Tibial nerve (tissue), 4 donors: ENCODE results near the gene ARMC3. TPM values are rescaled to one million over a fixed set of nuclear protein-coding genes. Genes with fewer than 3 reads are reported as not detected.

Source experiments
- DNase-seq, 2 donors: peaks; one replicate each; pipeline ENCODE4 v3.0.0-alpha.2; 2019; ENCODE audit warnings: low spot score in 2 of 2
- H3K27ac ChIP-seq, 4 donors: fragments of 200-600 bp; sonication (generic) in 3 of 4; one replicate each; pipeline ENCODE4 v1.5.1; 2017 to 2019; ENCODE audit warnings: mild to moderate bottlenecking in 1 of 4
- H3K27me3 ChIP-seq, 2 donors: fragments of 200-600 bp; sonication (generic) in 1 of 2; one replicate each; pipeline versions ENCODE4 v1.5.1 to v1.6.0; 2017 to 2019
- H3K36me3 ChIP-seq, 3 donors: fragments of 200-600 bp; sonication (generic); one replicate each; pipeline ENCODE4 v1.5.1; 2018 to 2019
- H3K4me1 ChIP-seq, 4 donors: fragments of 200-600 bp; sonication (generic) in 3 of 4; one replicate each; pipeline ENCODE4 v1.5.1; 2017 to 2019
- H3K4me3 ChIP-seq, 4 donors: fragments of 200-600 bp; sonication (generic) in 3 of 4; one replicate each; pipeline ENCODE4 v1.5.1; 2017 to 2019; ENCODE audit warnings: mild to moderate bottlenecking in 1 of 4, moderate library complexity in 1 of 4
- H3K9me3 ChIP-seq, 4 donors: fragments of 200-600 bp; sonication (generic) in 3 of 4; one replicate each; pipeline ENCODE4 v1.5.1; 2017 to 2019
- EP300 ChIP-seq, 2 donors: sonication (generic); formaldehyde crosslinking; IDR thresholded peaks; one replicate each; pipeline ENCODE4 v1.6.1; 2017; ENCODE audit warnings: antibody characterized with exemption in 2 of 2, mild to moderate bottlenecking in 1 of 2
- POLR2A ChIP-seq, 2 donors: fragments of 450-650 bp; IDR thresholded peaks; one replicate each; pipeline ENCODE4 v1.6.1; 2017; ENCODE audit warnings: antibody characterized with exemption in 2 of 2, mild to moderate bottlenecking in 2 of 2, moderate library complexity in 2 of 2
- WGBS, 2 donors: methylation state at CpG; one replicate each; pipeline ENCODE4 v1.1.5; 2018; 5-methylcytosine and 5-hydroxymethylcytosine counted together
- total RNA-seq, 4 donors: library from RNA; depleted of rRNA; stranded (reverse); fragments of >200 nt; gene quantifications; one replicate each; pipeline ENCODE4 v1.1.0, GENCODE V29; 2016
- TF ChIP-seq, protein P1 (sequence below), 5 experiments: fragments of 200-600 bp in 3 of 5; fragments of 450-650 bp in 2 of 5; sonication (generic) in 3 of 5; IDR thresholded peaks; one replicate each; pipeline ENCODE4 v1.5.1; 2016 to 2019; ENCODE audit warnings: antibody characterized with exemption in 5 of 5, mild to moderate bottlenecking in 3 of 5, moderate library complexity in 2 of 5

The ARMC3 gene
- total RNA-seq, 4 donors from 2014 or later: 0.44 to 3.9 TPM; not detected in 2

- TF ChIP-seq EP300 (IDR thresholded peaks at IDR 0.05) (no peak), POLR2A (IDR thresholded peaks at IDR 0.05) (no peak)
- TF ChIP-seq, protein P1, sequence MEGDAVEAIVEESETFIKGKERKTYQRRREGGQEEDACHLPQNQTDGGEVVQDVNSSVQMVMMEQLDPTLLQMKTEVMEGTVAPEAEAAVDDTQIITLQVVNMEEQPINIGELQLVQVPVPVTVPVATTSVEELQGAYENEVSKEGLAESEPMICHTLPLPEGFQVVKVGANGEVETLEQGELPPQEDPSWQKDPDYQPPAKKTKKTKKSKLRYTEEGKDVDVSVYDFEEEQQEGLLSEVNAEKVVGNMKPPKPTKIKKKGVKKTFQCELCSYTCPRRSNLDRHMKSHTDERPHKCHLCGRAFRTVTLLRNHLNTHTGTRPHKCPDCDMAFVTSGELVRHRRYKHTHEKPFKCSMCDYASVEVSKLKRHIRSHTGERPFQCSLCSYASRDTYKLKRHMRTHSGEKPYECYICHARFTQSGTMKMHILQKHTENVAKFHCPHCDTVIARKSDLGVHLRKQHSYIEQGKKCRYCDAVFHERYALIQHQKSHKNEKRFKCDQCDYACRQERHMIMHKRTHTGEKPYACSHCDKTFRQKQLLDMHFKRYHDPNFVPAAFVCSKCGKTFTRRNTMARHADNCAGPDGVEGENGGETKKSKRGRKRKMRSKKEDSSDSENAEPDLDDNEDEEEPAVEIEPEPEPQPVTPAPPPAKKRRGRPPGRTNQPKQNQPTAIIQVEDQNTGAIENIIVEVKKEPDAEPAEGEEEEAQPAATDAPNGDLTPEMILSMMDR (IDR thresholded peaks at IDR 0.05): no peak
- no peak overlapping the region for H3K27ac ChIP-seq
- no peaks in the 10 kb centered on the region for H3K4me1 ChIP-seq
- DNase-seq: no peak
- no peak overlapping the region for H3K4me3 ChIP-seq
- no peaks in the 10 kb centered on the region for H3K36me3 ChIP-seq
- peaks cover 0 to 14% (median 0%) of the 10 kb centered on the region in 4 donors for H3K9me3 ChIP-seq
- no peaks in the 10 kb centered on the region for H3K27me3 ChIP-seq
These were observed 106.9 kb downstream of the ARMC3 start for GRCh38 chr10:23034790-23035189.

- TF ChIP-seq POLR2A (IDR thresholded peaks at IDR 0.05): no peak
- H3K9me3 ChIP-seq: peaks cover 0 to 19% (median 0%) of the 10 kb centered on the region in 4 donors
- DNase-seq: no peak
- H3K27me3 ChIP-seq: no peaks in the 10 kb centered on the region
- H3K36me3 ChIP-seq: no peaks in the 10 kb centered on the region
- H3K4me3 ChIP-seq: no peak overlapping the region
- H3K27ac ChIP-seq: no peak overlapping the region
- H3K4me1 ChIP-seq: no peaks in the 10 kb centered on the region
These were observed 107.7 kb downstream of the ARMC3 start for GRCh38 chr10:23035569-23035968.

- no peak overlapping the region for H3K4me3 ChIP-seq
- no peaks in the 10 kb centered on the region for H3K4me1 ChIP-seq
- 64 to 73% methylated on average over 10 of the region's 10 CpGs for WGBS, 2 donors
- no peak for DNase-seq
- H3K27ac ChIP-seq: no peak overlapping the region
- H3K9me3 ChIP-seq: peaks cover 0 to 19% (median 0%) of the 10 kb centered on the region in 4 donors
- no peak for TF ChIP-seq POLR2A (IDR thresholded peaks at IDR 0.05)
- TF ChIP-seq, protein P1 (IDR thresholded peaks at IDR 0.05): no peak
- no peak for TF ChIP-seq EP300 (IDR thresholded peaks at IDR 0.05)
- H3K36me3 ChIP-seq: no peaks in the 10 kb centered on the region
- H3K27me3 ChIP-seq: no peaks in the 10 kb centered on the region
These were observed 109.3 kb downstream of the ARMC3 start for GRCh38 chr10:23037152-23037551.

DNA sequence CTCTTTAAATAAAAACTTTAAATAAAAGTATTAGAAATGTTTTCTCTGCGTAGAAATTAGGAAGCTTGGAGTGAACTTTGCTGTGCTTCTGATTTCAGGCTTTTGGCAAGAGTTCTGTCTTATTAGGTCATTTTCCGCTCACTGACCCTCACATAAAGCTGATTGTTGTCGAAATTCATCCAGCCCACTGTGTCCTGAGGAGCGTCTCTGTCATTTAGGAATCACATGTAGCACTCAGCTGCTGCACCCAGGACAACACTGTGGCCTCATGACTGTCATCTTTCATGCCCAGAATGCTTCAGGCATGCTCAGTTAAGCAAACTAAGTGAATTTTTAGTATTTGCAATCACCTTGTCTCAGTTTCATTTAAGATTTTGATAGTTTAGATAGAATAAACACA lies 109.7 kb downstream of the ARMC3 start:
- Histone ChIP-seq H3K4me1 (no peaks in the 10 kb centered on the region), H3K4me3 (no peak overlapping the region), H3K27me3 (no peaks in the 10 kb centered on the region), H3K36me3 (no peaks in the 10 kb centered on the region), H3K9me3 (peaks cover 0 to 19% (median 0%) of the 10 kb centered on the region in 4 donors), H3K27ac (no peak overlapping the region)
- no peak for DNase-seq
- no peak for TF ChIP-seq POLR2A (IDR thresholded peaks at IDR 0.05)
- TF ChIP-seq, protein P1 (IDR thresholded peaks at IDR 0.05): no peak
- no peak for TF ChIP-seq EP300 (IDR thresholded peaks at IDR 0.05)
- WGBS, 2 donors: 28 to 32% methylated on average over 4 of the region's 4 CpGs

GRCh38 chr10:23038172-23038571 lies 110.3 kb downstream of the ARMC3 start:
- no peak for TF ChIP-seq EP300 (IDR thresholded peaks at IDR 0.05)
- no peak for TF ChIP-seq POLR2A (IDR thresholded peaks at IDR 0.05)
- TF ChIP-seq, protein P1 (IDR thresholded peaks at IDR 0.05): no peak
- H3K4me3 ChIP-seq: no peak overlapping the region
- DNase-seq: no peak
- H3K27me3 ChIP-seq: no peaks in the 10 kb centered on the region
- no peaks in the 10 kb centered on the region for H3K36me3 ChIP-seq
- no peaks in the 10 kb centered on the region for H3K4me1 ChIP-seq
- WGBS, 2 donors: 90 to 91% methylated on average over 5 of the region's 5 CpGs
- peaks cover 0 to 19% (median 0%) of the 10 kb centered on the region in 4 donors for H3K9me3 ChIP-seq
- no peak overlapping the region for H3K27ac ChIP-seq

DNA sequence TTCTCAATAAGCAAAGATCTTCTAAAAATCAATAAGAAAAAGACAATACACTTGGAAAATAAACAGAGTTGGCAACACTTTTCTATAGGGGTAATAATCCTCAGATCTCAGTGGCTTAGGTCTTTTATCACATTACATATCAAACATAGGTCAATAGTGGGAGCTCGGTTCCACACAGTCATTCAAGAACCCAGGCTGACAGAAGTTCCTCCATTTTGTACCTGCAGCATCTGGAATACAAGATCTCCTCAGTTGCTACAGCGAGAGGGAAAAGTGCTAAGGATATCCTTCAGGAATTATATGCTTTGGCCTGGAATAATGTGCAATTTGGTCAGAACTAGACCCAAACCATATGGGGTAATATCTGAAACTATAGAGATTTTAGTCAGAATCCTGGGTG lies 112.1 kb downstream of the ARMC3 start:
- H3K27me3 ChIP-seq: no peaks in the 10 kb centered on the region
- H3K9me3 ChIP-seq: peaks cover 0 to 14% (median 0%) of the 10 kb centered on the region in 4 donors
- TF ChIP-seq, protein P1 (IDR thresholded peaks at IDR 0.05): no peak
- no peak for TF ChIP-seq EP300 (IDR thresholded peaks at IDR 0.05)
- no peak for TF ChIP-seq POLR2A (IDR thresholded peaks at IDR 0.05)
- H3K4me1 ChIP-seq: no peaks in the 10 kb centered on the region
- H3K27ac ChIP-seq: no peak overlapping the region
- no peaks in the 10 kb centered on the region for H3K36me3 ChIP-seq
- 86 to 95% methylated on average over 2 of the region's 2 CpGs for WGBS, 2 donors
- H3K4me3 ChIP-seq: no peak overlapping the region
- no peak for DNase-seq
